SU-DHL-6 (cell line): ENCODE data around the gene CLNK.

ENCODE experiments used
- H2AFZ ChIP-seq: fragments of 200-600 bp; sonication (generic); 2 replicates; pipeline ENCODE4 v1.6.1; 2014; ENCODE audit warnings: low read depth, mild to moderate bottlenecking, moderate library complexity, mixed read lengths, antibody characterized with exemption, low read length; ENCODE audit not compliant: severe bottlenecking
- H3F3A ChIP-seq: fragments of 200-600 bp; shearing (Covaris generic); 2 replicates; pipeline ENCODE4 v1.6.0; 2016; ENCODE audit warnings: antibody characterized with exemption, mild to moderate bottlenecking; ENCODE audit not compliant: insufficient read depth
- H3K27ac ChIP-seq: fragments of 200-600 bp; sonication (generic); 2 replicates; pipeline ENCODE4 v1.5.1; 2016; ENCODE audit warnings: low read depth, mild to moderate bottlenecking, low read length, moderate library complexity, mixed read lengths
- H3K27me3 ChIP-seq: fragments of 200-600 bp; sonication (generic), shearing (Covaris generic); 2 replicates; pipeline ENCODE4 v1.6.0; 2014; ENCODE audit warnings: mild to moderate bottlenecking, low read length
- H3K36me3 ChIP-seq: fragments of 200-600 bp; sonication (generic); 2 replicates; pipeline ENCODE4 v1.6.1; 2014; ENCODE audit warnings: mild to moderate bottlenecking, low read length, mixed read lengths
- H3K4me2 ChIP-seq: fragments of 300-600, 200-600 bp; shearing (Covaris generic), sonication (generic); 2 replicates; pipeline ENCODE4 v1.6.0; 2014; ENCODE audit warnings: low read length, low read depth, mild to moderate bottlenecking; ENCODE audit not compliant: poor library complexity, severe bottlenecking
- H3K4me3 ChIP-seq: fragments of 200-600 bp; sonication (generic); 2 replicates; pipeline ENCODE4 v1.5.1; 2014; ENCODE audit warnings: antibody characterized with exemption, low read length, mild to moderate bottlenecking, mixed read lengths; ENCODE audit not compliant: insufficient read depth, poor library complexity, severe bottlenecking
- H3K79me2 ChIP-seq: fragments of 200-600 bp; sonication (generic); 2 replicates; pipeline ENCODE4 v1.6.1; 2014; ENCODE audit warnings: mild to moderate bottlenecking, low read length, moderate library complexity; ENCODE audit not compliant: insufficient read depth
- H3K9ac ChIP-seq: fragments of 200-600 bp; sonication (generic); 2 replicates; pipeline ENCODE4 v1.7.0; 2014; ENCODE audit warnings: mild to moderate bottlenecking, low read length
- H3K9me2 ChIP-seq: fragments of 200-600 bp; sonication (generic); replicated peaks from 2 replicates; pipeline ENCODE4 v1.6.1; 2014; ENCODE audit warnings: low read length; ENCODE audit not compliant: insufficient read depth
- H3K9me3 ChIP-seq: fragments of 200-600 bp; sonication (generic); 2 replicates; pipeline ENCODE4 v1.6.1; 2014; ENCODE audit warnings: low read length, mixed read lengths; ENCODE audit not compliant: insufficient read depth
- H4K20me1 ChIP-seq: fragments of 200-600 bp; sonication (generic); 2 replicates; pipeline ENCODE4 v1.6.1; 2014; ENCODE audit warnings: low read depth, mild to moderate bottlenecking, antibody characterized with exemption, low read length, moderate library complexity, mixed read lengths
- CTCF ChIP-seq: fragments of 200-600 bp; sonication (generic); IDR thresholded peaks from one replicate; pipeline ENCODE4 v1.5.1; 2017; ENCODE audit warnings: antibody characterized with exemption, mild to moderate bottlenecking, low read length, moderate library complexity; ENCODE audit not compliant: insufficient read depth, poor library complexity, severe bottlenecking
- EZH2phosphoT487 ChIP-seq: fragments of 200-600 bp; sonication (generic), shearing (Covaris generic); conservative IDR thresholded peaks from 2 replicates; pipeline ENCODE4 v1.6.1; 2018; ENCODE audit warnings: mild to moderate bottlenecking, antibody characterized with exemption, low read length, moderate library complexity, mixed read lengths

The CLNK gene

GRCh38 chr4:10673817-10674369 is 10.7 kb downstream of the CLNK start:
- no peak for TF ChIP-seq EZH2phosphoT487
- TF ChIP-seq CTCF = no peak
- no peak overlapping the region for H3K27ac ChIP-seq
- H3K9me2 ChIP-seq = no peaks in the 10 kb centered on the region
- H3K4me3 ChIP-seq = no peak overlapping the region
- no peaks in the 10 kb centered on the region for H3F3A ChIP-seq
- no peaks in the 10 kb centered on the region for H4K20me1 ChIP-seq
- H3K36me3 ChIP-seq = no peaks in the 10 kb centered on the region
- no peaks in the 10 kb centered on the region for H3K79me2 ChIP-seq
- H3K9ac ChIP-seq = no peak overlapping the region
- no peak overlapping the region for H3K4me2 ChIP-seq
- H2AFZ ChIP-seq = no peak overlapping the region
- no peaks in the 10 kb centered on the region for H3K27me3 ChIP-seq
- no peaks in the 10 kb centered on the region for H3K9me3 ChIP-seq

GRCh38 chr4:10672379-10672778 is 12.2 kb downstream of the CLNK start:
- Histone ChIP-seq H3K27me3 (no peaks in the 10 kb centered on the region), H2AFZ (no peak overlapping the region), H3K36me3 (no peaks in the 10 kb centered on the region), H3K27ac (no peak overlapping the region), H3F3A (no peaks in the 10 kb centered on the region), H3K9me3 (no peaks in the 10 kb centered on the region), H3K9ac (no peak overlapping the region), H3K79me2 (no peaks in the 10 kb centered on the region), H3K9me2 (no peaks in the 10 kb centered on the region), H3K4me3 (no peak overlapping the region), H3K4me2 (no peak overlapping the region), H4K20me1 (no peaks in the 10 kb centered on the region)
- TF ChIP-seq EZH2phosphoT487 (no peak), CTCF (no peak)

GRCh38 chr4:10671799-10672198 is 12.8 kb downstream of the CLNK start:
- H2AFZ ChIP-seq = no peak overlapping the region
- no peaks in the 10 kb centered on the region for H3F3A ChIP-seq
- TF ChIP-seq EZH2phosphoT487 = no peak
- no peak overlapping the region for H3K27ac ChIP-seq
- H3K79me2 ChIP-seq = no peaks in the 10 kb centered on the region
- no peak overlapping the region for H3K4me2 ChIP-seq
- no peaks in the 10 kb centered on the region for H3K27me3 ChIP-seq
- H3K9me3 ChIP-seq = no peaks in the 10 kb centered on the region
- H3K9me2 ChIP-seq = no peaks in the 10 kb centered on the region
- no peaks in the 10 kb centered on the region for H4K20me1 ChIP-seq
- no peak overlapping the region for H3K9ac ChIP-seq
- no peaks in the 10 kb centered on the region for H3K36me3 ChIP-seq
- no peak overlapping the region for H3K4me3 ChIP-seq

GRCh38 chr4:10671366-10671765 is 13.2 kb downstream of the CLNK start:
- no peak overlapping the region for H2AFZ ChIP-seq
- no peaks in the 10 kb centered on the region for H3K36me3 ChIP-seq
- H3K4me3 ChIP-seq = no peak overlapping the region
- no peak overlapping the region for H3K9ac ChIP-seq
- TF ChIP-seq EZH2phosphoT487 = no peak
- TF ChIP-seq CTCF = no peak
- H3F3A ChIP-seq = no peaks in the 10 kb centered on the region
- no peaks in the 10 kb centered on the region for H3K9me3 ChIP-seq
- no peaks in the 10 kb centered on the region for H3K79me2 ChIP-seq
- H3K9me2 ChIP-seq = no peaks in the 10 kb centered on the region
- H4K20me1 ChIP-seq = no peaks in the 10 kb centered on the region
- no peaks in the 10 kb centered on the region for H3K27me3 ChIP-seq
- no peak overlapping the region for H3K4me2 ChIP-seq
- no peak overlapping the region for H3K27ac ChIP-seq
